DOHH2 (cell line): ENCODE data around the gene TTC23L.

ENCODE experiments used
- EZH2phosphoT487 ChIP-seq: fragments of 200-600 bp; sonication (generic); IDR thresholded peaks from 2 replicates; pipeline ENCODE4 v1.6.1; 2017; ENCODE audit warnings: borderline replicate concordance, mild to moderate bottlenecking, antibody characterized with exemption, low read length, moderate library complexity, mixed read lengths
- TF ChIP-seq, protein P1 (sequence below): fragments of 200-600 bp; sonication (generic); IDR thresholded peaks from one replicate; pipeline ENCODE4 v1.5.1; 2014; ENCODE audit warnings: antibody characterized with exemption, mild to moderate bottlenecking, low read depth, low read length; ENCODE audit not compliant: poor library complexity, severe bottlenecking

DNA sequence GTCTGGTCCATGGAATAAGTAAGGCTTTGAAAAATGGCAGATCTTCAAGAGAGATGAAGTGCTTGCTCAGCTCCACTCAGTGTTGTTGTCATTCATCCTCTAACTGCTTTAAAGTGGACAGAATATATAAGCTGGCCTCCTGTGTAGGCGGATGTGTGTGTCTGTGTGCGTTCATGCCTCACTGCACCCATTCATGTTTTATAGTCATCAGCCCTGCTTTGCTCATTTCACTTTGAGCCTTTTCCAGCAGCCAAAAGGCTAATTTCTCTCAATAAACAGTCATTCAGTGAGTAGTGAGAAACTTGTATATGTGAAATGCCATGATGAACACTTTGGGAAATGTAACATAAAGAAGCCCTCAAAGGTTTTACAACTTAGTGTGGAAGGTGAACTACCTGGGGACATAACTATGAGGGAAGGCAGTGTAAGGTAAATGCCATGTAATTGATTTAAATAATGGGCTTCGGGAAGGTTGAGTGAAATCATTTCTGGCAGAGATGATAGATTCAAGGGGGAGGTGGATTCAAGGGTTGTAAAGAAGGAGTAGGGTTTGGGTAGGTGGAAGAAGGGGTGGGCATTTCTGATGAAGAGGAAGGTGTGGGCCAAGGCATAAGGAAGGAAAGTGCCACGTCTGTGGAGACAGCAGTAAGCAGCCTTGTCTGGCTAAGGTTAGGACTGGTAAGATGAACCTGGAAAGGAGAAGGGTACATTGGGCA lies 15.7 kb downstream of the TTC23L start:
- TF ChIP-seq, protein P1, sequence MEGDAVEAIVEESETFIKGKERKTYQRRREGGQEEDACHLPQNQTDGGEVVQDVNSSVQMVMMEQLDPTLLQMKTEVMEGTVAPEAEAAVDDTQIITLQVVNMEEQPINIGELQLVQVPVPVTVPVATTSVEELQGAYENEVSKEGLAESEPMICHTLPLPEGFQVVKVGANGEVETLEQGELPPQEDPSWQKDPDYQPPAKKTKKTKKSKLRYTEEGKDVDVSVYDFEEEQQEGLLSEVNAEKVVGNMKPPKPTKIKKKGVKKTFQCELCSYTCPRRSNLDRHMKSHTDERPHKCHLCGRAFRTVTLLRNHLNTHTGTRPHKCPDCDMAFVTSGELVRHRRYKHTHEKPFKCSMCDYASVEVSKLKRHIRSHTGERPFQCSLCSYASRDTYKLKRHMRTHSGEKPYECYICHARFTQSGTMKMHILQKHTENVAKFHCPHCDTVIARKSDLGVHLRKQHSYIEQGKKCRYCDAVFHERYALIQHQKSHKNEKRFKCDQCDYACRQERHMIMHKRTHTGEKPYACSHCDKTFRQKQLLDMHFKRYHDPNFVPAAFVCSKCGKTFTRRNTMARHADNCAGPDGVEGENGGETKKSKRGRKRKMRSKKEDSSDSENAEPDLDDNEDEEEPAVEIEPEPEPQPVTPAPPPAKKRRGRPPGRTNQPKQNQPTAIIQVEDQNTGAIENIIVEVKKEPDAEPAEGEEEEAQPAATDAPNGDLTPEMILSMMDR, result no peak
- TF ChIP-seq EZH2phosphoT487, result no peak
